Islet of Langerhans (tissue), 1 donor: ENCODE results near the gene RPL29.
"Not testable (repeated sequence)": the region's sequence is repeated elsewhere in the genome, so short reads cannot be mapped to it uniquely, and the experiment has no call there.

ENCODE experiments used
- FAIRE-seq: peaks from one replicate; lab custom pipeline; 2011; peaks lifted over from hg19 to GRCh38; lab: Jason Lieb, UNC

Gene RPL29

DNA sequence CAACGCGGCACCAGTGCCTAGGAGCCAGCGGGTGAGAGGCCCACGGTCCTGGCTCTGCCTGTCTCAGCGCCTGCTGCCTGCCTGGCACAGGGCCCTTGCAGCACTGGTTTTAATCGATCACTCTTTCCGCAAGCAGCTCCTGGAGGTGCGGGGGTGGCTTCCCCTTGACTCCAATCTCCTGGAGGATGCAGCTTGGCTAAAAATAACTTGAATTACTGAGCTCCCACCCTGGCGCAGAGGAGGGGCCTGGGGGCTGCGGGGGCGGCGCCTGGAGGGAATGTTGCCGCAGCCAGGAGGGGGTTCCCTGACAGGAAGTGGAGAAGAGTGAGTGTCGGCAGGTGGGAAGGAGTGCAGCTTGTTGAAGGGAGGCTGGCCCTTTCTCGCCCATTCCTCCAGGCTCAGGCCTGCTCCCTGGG lies 9.9 kb upstream of the RPL29 start:
- no peak for FAIRE-seq

DNA sequence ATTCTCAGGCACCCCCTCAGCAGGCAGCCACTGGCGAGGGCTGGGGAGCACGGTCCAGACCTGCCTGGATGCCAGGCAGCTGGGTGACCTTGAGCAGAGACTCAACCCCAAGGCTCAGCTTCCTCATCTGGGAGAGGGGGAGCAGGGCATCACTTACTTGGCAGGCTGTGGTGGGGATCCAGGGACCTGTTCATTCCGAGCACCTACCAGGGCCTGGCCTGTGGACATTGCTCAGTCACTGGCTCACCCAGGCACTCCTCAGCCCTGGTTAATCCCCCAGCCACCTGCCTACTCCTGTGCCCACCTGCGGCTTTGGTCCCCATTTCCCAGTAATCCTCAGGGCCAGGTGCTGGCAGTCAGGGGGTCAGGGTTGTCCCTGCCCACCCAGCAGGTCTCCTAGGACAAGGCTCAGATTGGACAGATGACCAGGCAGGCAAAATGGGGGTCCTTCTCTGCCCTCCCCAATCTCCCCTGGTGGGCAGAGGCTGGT lies 9.3 kb upstream of the RPL29 start:
- no peak for FAIRE-seq

- FAIRE-seq = no peak
These were observed 8.6 kb upstream of the RPL29 start for GRCh38 chr3:52004163-52004787.

DNA sequence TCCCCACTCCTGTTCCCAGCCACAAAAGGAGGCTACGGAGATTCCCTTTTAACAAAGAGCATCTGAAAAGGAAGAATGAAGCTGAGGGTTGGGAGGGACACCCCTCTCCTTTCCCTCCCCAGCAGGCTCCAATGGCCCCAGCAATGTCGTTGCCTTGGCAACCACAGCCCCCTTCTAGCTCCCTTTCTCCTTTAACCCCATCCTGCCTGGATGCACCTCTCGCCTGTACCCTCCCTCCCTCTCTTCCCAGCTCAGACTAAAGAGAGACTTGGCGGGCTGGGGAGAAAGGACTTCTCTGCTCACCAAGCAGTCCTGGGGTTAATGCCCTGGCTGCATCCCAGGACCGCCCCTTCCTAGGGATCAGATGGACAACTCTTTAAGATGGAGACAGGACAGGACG lies 7.1 kb upstream of the RPL29 start:
- FAIRE-seq = no peak

DNA sequence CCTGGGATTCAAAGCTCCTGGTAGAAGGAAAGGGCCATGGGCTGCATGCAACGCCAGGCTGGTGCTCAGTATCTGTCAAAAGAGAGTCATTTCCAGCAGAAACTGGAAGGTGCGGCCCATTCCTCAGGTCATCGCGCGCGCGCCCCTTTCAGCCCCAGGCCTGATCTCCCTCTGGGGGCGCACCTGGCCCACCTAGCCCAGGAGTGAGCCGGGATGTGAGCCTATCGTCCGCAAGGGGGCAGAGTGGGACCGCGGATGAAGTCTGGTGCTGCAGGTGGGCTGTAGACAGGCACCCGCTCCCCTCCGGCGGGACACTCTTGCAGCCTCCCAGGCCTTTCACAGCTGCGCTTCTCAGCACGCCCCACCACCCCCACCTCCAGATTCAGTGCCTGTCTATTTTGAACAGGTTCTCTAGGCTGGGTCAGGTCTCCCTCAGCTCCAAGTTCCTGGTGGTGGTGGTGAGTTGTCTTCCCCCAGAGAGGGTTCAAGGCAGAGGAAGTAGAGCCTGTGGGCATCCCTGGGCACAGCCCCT lies 5.8 kb upstream of the RPL29 start:
- no peak for FAIRE-seq

DNA sequence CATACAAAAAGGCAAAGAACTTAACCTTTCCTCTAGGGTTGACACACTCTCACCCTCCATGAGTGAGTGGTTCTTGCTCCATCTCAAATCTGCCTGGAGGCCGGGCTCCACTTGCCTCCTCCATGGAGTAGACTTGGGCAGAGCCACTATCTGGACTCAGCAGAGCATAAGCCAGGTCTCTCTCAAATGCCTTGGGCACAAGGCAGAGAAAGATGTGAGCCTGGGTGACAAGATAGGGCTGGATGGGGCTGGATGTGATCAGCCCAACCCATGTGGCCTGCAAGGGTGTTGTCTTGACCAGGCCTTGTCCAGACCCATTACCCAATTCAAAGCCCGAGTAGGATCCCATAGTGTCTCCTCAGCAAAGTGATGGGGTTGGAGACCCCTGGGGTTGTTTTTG lies 4.2 kb upstream of the RPL29 start:
- no peak for FAIRE-seq

GRCh38 chr3:51998774-51999173 lies 3.1 kb upstream of the RPL29 start:
- no peak for FAIRE-seq

- no peak for FAIRE-seq
These were observed 2.4 kb upstream of the RPL29 start for GRCh38 chr3:51997935-51998596.

DNA sequence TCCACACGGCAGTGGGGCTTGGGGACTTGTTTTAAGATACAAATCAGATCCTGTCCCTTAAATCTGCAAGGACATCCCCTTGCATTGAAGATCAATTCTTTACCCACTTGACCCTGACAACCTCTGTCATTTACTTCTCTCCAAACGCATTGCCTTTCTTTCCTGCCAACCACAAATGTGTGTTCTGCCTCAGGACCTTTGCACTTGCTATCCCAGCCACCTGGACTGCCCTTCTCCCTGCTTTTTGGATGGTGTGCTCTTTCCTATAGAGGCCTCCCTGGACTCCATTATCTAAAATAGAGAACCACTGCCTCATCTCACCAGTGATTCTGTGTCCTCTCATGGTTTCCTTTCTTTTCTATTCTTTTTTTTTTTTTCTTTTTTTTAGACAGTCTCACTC lies 1.5 kb upstream of the RPL29 start:
- no peak for FAIRE-seq

DNA sequence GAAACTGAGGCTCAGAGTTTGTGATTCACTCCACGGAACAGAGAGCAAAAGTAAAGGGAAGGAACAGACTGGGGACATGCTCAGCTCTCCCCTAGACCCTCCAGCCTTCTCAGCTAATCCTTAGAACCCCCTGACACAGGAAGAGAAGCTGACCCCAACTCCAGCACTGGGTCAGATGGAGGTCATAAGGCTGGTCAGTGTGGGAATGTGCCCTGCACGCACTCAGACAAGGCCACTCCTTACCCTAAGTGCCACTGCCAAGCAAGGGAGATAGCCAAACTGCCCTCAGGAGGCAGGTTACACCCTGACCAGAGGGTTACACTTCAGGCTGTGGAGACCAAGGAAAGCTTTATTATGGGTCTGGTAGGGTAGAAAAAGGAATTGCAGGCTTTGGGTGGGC lies 1.2 kb downstream of the RPL29 start:
- no peak for FAIRE-seq

GRCh38 chr3:51993657-51994056 lies 2.0 kb downstream of the RPL29 start:
- FAIRE-seq = not testable (repeated sequence)

DNA sequence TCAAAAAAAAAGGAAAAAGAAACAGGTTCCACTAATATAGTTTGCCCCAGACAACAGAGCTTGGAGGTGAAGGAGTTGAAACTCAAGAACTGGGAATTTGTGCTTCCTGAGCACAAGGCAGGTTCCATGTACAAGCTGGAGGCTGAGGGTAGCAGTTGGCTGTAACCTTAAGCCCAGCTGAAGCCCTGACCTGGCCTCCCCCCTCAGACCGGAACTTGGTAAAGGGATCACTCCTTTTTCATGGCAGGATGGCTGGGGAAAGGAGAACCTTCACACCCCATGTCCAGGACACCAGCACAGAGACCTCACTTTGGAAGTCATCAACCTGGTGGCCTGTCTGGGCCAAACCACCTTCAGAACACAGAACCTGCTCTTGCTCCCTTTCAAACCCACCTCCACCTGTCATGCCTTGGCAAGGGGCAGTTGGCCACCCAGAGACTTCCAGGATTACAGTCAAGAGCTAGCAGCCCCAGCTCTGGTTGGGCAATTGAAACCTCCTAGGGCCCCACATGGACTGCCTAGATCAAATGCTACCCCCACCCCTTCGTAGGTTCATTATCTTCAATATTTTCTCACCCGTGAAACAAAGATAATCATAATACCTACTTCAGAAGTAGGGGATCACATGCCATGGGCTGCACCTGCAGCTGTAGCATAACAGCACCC lies 3.5 kb downstream of the RPL29 start:
- FAIRE-seq = no peak

GRCh38 chr3:51990501-51990971 lies 5.2 kb downstream of the RPL29 start:
- not testable (repeated sequence) for FAIRE-seq

DNA sequence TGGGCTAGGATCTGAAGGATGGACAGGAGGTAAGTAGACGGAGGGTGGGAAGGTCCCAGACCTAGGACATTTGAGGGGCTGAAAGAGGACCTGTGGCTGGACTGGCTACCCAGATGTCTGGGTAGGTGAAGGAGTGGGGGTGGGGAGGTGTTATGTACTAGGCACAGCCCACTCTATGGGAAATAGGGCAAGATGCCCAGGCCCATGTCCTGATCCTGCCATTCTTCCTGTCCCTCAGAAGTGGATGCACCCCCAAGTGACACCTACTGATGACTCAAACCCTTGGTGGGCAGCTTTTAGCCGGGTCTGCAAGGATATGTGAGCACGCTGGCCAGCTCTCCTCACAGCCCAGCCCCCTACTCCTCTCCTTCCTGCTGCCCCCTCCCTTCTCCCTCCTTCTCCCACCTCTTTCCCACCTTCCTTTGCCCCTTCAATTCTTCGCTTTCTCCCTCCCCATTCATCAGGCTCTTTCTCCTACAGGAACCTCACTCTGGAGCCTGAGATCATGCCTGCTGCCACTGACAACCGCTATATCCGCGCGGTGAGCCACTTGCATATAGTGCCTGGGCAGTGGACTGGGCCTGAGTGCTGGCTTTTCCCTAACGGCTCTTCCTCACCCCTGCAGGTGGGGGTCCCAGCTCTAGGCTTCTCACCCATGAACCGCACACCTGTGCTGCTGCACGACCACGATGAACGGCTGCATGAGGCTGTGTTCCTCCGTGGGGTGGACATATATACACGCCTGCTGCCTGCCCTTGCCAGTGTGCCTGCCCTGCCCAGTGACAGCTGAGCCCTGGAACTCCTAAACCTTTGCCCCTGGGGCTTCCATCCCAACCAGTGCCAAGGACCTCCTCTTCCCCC lies 7.2 kb downstream of the RPL29 start:
- no peak for FAIRE-seq

GRCh38 chr3:51987568-51987967 lies 8.1 kb downstream of the RPL29 start:
- no peak for FAIRE-seq

- FAIRE-seq = no peak
These were observed 9.4 kb downstream of the RPL29 start for GRCh38 chr3:51986010-51986947.

- FAIRE-seq = no peak
These were observed 10.6 kb downstream of the RPL29 start for GRCh38 chr3:51985063-51985462.

DNA sequence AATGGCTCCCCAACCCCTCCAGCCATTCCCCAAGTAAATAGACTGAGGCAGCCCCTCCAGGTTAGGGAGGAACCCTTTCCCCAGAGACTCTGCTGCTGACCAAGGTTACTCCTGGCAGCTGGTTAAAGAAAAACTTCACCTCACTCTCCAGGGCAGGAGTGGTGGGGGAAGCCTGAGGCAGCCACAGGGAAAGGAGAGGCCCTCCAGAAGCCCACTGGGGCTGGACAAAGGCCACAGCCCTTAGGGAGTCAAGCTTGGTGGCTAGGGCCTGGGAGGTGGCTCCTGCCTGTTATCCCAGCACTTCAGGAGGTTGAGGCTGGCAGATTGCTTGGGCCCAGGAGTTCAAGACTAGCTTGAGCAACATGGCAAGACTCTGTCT lies 11.4 kb downstream of the RPL29 start:
- no peak for FAIRE-seq

DNA sequence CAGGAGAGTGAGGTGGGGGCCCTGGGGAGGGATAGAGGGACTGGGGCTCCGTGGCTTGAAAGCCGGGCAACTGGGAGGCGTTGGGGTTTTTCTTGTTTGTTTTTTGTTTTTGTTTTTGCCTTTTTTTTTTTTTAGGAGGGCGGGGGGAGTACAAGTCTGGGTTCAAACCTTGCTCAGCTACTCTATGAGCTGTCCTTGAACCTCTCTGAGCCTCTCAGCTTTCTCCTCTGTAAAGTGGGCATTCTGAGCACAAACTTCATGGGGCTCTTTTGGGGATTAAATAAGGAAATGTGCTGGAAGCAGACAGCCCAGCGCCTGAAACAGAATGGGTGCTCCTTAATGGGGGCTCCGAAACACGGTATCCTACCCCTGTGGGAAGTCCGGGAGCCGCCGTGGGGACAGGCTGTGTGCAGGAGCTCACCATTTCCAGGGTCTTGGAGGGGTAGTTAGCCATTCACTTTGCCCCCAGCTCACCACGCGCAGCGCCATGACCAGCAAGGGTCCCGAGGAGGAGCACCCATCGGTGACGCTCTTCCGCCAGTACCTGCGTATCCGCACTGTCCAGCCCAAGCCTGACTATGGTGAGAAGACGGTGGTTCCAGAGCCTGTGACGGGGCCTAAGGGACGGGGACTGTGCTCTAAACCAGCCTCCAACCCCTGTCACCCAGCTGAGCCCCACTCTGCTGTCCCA lies 12.0 kb downstream of the RPL29 start:
- no peak for FAIRE-seq

DNA sequence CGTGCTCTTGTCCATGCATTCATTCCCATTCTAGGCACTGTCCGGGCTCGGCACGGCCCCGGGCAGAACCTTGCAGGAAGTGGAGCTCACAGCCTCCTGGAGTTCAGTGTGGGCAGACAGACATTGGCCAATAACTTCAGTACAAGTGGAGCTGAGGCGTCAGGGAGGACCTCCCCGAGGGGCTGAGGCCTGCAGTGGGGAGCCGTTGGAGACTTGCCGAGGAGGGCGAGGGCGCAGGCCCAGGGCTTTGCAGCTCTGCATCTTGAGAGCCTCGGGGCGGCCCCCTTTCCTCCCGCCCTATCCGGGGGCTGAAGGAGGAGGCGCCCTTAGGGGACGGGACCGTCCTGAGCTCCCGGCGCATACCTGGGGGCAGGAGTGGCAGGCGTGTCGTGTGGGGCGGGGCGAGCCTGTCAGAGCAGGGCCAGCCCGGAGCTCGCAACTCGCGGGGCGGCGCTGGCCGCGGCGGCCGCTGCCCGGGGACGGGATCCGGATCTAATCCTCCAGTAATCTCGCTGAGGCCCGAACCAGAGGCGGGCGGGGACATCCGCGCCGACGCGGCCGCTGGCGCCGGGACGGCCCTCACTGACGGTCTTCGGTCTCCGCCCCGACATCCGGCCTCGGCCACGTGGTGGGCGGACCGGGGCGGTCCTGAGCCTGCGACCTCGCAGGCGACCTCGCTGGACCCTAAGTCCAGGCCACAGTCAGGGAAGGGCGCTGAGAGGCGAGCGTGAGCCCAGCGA lies 12.7 kb downstream of the RPL29 start, which contains the start of gene ACY1:
Gene ACY1, plus strand, starts transcription at position 698 of the 740 bp plus-strand sequence. CDS start 530 bp downstream, outside the sequence.
- no peak for FAIRE-seq
